ENCODE data around the gene SEMA6B.

DNA sequence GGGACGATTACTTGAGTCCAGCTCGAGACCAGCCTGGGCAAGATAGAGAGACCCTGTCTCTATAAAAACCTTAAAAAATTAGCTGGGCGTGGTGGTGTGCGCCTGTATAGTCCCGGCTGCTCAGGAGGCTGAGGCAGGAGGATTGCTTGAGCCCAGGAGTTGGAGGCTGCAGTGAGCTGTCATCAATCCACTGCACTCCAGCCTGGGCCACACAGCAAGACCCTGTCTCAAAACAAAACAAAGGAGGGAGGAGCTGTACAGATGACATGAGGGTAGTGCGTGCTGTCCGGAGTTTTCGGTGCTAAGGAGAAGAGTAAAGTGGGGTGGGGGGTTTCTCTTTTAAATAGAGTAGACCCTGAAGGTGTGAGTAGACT is 64.8 kb downstream of the SEMA6B start:
- TF ChIP-seq, protein P1, sequence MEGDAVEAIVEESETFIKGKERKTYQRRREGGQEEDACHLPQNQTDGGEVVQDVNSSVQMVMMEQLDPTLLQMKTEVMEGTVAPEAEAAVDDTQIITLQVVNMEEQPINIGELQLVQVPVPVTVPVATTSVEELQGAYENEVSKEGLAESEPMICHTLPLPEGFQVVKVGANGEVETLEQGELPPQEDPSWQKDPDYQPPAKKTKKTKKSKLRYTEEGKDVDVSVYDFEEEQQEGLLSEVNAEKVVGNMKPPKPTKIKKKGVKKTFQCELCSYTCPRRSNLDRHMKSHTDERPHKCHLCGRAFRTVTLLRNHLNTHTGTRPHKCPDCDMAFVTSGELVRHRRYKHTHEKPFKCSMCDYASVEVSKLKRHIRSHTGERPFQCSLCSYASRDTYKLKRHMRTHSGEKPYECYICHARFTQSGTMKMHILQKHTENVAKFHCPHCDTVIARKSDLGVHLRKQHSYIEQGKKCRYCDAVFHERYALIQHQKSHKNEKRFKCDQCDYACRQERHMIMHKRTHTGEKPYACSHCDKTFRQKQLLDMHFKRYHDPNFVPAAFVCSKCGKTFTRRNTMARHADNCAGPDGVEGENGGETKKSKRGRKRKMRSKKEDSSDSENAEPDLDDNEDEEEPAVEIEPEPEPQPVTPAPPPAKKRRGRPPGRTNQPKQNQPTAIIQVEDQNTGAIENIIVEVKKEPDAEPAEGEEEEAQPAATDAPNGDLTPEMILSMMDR (IDR thresholded peaks at IDR 0.05) = no peak
- no peak for TF ChIP-seq POLR2A (IDR thresholded peaks at IDR 0.05)
